Heart left ventricle (tissue), 16 donors: Measurements from ENCODE around the gene WDR48. TPM values are rescaled to one million over a fixed set of nuclear protein-coding genes. Genes with fewer than 3 reads are reported as not detected.

Experiments
- ATAC-seq, 4 donors: fragments of 200-7000 bp; cut with Tn5 transposase; one replicate each; pipeline ENCODE4 v1.9.1; 2020 to 2022; ENCODE audit warnings: moderate library complexity in 4 of 4, mild to moderate bottlenecking in 3 of 4, moderate number of reproducible peaks in 1 of 4
- DNase-seq, 5 donors: peaks; one replicate each; pipeline ENCODE4 v3.0.0-alpha.2; 2020
- H3K27ac ChIP-seq, 12 donors: fragments of 200-600 bp; sonication (generic) in 4 of 12; one replicate each; pipeline versions ENCODE4 v1.5.0 to v1.8.0; 2016 to 2022; ENCODE audit warnings: mild to moderate bottlenecking in 2 of 12
- H3K27me3 ChIP-seq, 9 donors: fragments of 200-600 bp; sonication (generic) in 2 of 9; one replicate each; pipeline versions ENCODE4 v1.5.1 to v1.8.0; 2016 to 2022; ENCODE audit warnings: mild to moderate bottlenecking in 3 of 9
- H3K36me3 ChIP-seq, 9 donors: fragments of 200-600 bp; sonication (generic) in 2 of 9; one replicate each; pipeline versions ENCODE4 v1.5.0 to v1.8.0; 2018 to 2022; ENCODE audit warnings: mild to moderate bottlenecking in 2 of 9
- H3K4me1 ChIP-seq, 12 donors: fragments of 200-600 bp; sonication (generic) in 4 of 12; one replicate each; pipeline versions ENCODE4 v1.5.0 to v1.8.0; 2016 to 2022; ENCODE audit warnings: mild to moderate bottlenecking in 3 of 12
- H3K4me3 ChIP-seq, 12 donors: fragments of 200-600 bp; sonication (generic) in 4 of 12; one replicate each; pipeline versions ENCODE4 v1.5.0 to v1.8.0; 2017 to 2022; ENCODE audit warnings: mild to moderate bottlenecking in 9 of 12, moderate library complexity in 4 of 12
- H3K9me3 ChIP-seq, 12 donors: fragments of 200-600 bp; sonication (generic) in 4 of 12; one replicate each; pipeline versions ENCODE4 v1.5.0 to v1.8.0; 2016 to 2022; ENCODE audit warnings: mild to moderate bottlenecking in 1 of 12
- CTCF ChIP-seq, 12 donors: fragments of 200-600 bp; sonication (generic) in 4 of 12; IDR thresholded peaks; one replicate each; pipeline versions ENCODE4 v1.5.0 to v1.8.0; 2018 to 2022; ENCODE audit warnings: antibody characterized with exemption in 12 of 12, mild to moderate bottlenecking in 5 of 12
- POLR2A ChIP-seq, 2 donors: fragments of 450-650 bp; IDR thresholded peaks; one replicate each; pipeline ENCODE4 v1.6.1; 2017; ENCODE audit warnings: antibody characterized with exemption in 2 of 2, mild to moderate bottlenecking in 2 of 2, moderate library complexity in 2 of 2
- WGBS, 4 donors: extraction: QIAGEN DNeasy Blood & Tissue Kit in 2 of 4; methylation state at CpG; one replicate each; pipeline versions ENCODE4 v1.1.5 to v1.1.7; 2013 to 2018; 5-methylcytosine and 5-hydroxymethylcytosine counted together
- intact Hi-C, 10 donors: fragments of 100-400 bp; cut with DNase I; formaldehyde crosslinking; loops; one replicate each; pipeline versions ENCODE4 v1.11.1 to v1.14.2; 2022
- polyA plus RNA-seq, 2 donors: library from polyadenylated mRNA; stranded (reverse); fragments of 200-250 nt; gene quantifications; one replicate each; pipeline ENCODE4 v1.2.3, GENCODE V29; 2013
- total RNA-seq, 9 donors: library from RNA; depleted of rRNA in 2 of 9; stranded (reverse); fragments of >200 nt in 2 of 9; fragmentation: NEBNext Ultra II Directional in 3 of 9; extraction: Animal tissue kit (Norgen Biotek cat#: 25700) in 3 of 9; gene quantifications; one replicate each; pipeline versions ENCODE4 v1.1.0 to v1.2.4, GENCODE V29; 2016 to 2023
- donor health status: ischemic (EF 13 %, LVEDD 7.1; RV severe dilation, severe dysfunction).
- donor health status: healthy with polysubstance abuse.
- donor health status: DM: no; HTN: yes; CAD: no.
- donor health status: DM: no; HTN: no; CAD: no.
- donor health status: ischemic (EF 25% LVEDD 6.9; RV normal size, moderate dysfunction).
- donor health status: ischemic (EF 25% LVEDD 5.7; RV mildly dilated, moderate dysfunction).
- donor health status: healthy.
- donor health status: DM: yes; HTN: yes; CAD: no.
- donor health status: ischemic (EF 35%, LVEDD 5.7; RV mildly dilated, moderate dysfunction).
- donor health status: nonischemic (EF 11% LVEDD 7.7; RV severe dilation, severe dysfunction).
- donor health status: DM: yes; HTN: yes; CAD: no.
- donor health status: PGD.
- donor health status: ischemic (EF 29% LVEDD 5.4; RV normal size, mild dysfunction).
- donor health status: nonischemic (EF 23%, LVEDD 6.1; RV moderate dilation, normal function).

The WDR48 gene
- total and polyA plus RNA-seq, 11 donors, result 8.0 to 35.4 (median 22.5) TPM

- Histone ChIP-seq H3K27ac (no peak overlapping the region), H3K4me3 (no peak overlapping the region), H3K9me3 (no peaks in the 10 kb centered on the region), H3K36me3 (peaks cover 0 to 81% (median 66%) of the 10 kb centered on the region in 9 donors), H3K27me3 (no peaks in the 10 kb centered on the region), H3K4me1 (peaks cover 0 to 7% (median 0%) of the 10 kb centered on the region in 12 donors)
- ATAC-seq (no peak), DNase-seq (no peak)
- TF ChIP-seq POLR2A (IDR thresholded peaks at IDR 0.05) (no peak), CTCF (IDR thresholded peaks at IDR 0.05) (no peak)
- WGBS, 4 donors, result 36 to 57% (median 41%) methylated on average over 1 of the region's 1 CpG
- intact Hi-C loops, result no loop called here
Measured at GRCh38 chr3:39067286-39067685, 15.5 kb downstream of the WDR48 start.

- intact Hi-C loops, result no loop called here
- peaks cover 0 to 92% (median 79%) of the 10 kb centered on the region in 9 donors for H3K36me3 ChIP-seq
- H3K27me3 ChIP-seq, result no peaks in the 10 kb centered on the region
- no peak for TF ChIP-seq POLR2A (IDR thresholded peaks at IDR 0.05)
- no peak for TF ChIP-seq CTCF (IDR thresholded peaks at IDR 0.05)
- DNase-seq (no peak), ATAC-seq (no peak)
- peaks cover 0 to 4% (median 0%) of the 10 kb centered on the region in 12 donors for H3K4me1 ChIP-seq
- H3K4me3 ChIP-seq, result no peak overlapping the region
- 70 to 79% (median 74%) methylated on average over 3 of the region's 3 CpGs for WGBS, 4 donors
- H3K9me3 ChIP-seq, result no peaks in the 10 kb centered on the region
- no peak overlapping the region for H3K27ac ChIP-seq
Measured at GRCh38 chr3:39068556-39068955, 16.7 kb downstream of the WDR48 start.

GRCh38 chr3:39075910-39076309 is 24.1 kb downstream of the WDR48 start:
- Histone ChIP-seq H3K4me3 (no peak overlapping the region), H3K9me3 (no peaks in the 10 kb centered on the region), H3K27ac (no peak overlapping the region), H3K36me3 (peaks cover 0 to 97% (median 74%) of the 10 kb centered on the region in 9 donors), H3K27me3 (no peaks in the 10 kb centered on the region), H3K4me1 (no peaks in the 10 kb centered on the region)
- intact Hi-C loops, result no loop called here
- no peak for TF ChIP-seq POLR2A (IDR thresholded peaks at IDR 0.05)
- no peak for TF ChIP-seq CTCF (IDR thresholded peaks at IDR 0.05)
- ATAC-seq (no peak), DNase-seq (no peak)
- WGBS, 4 donors, result 95 to 98% (median 96%) methylated on average over 10 of the region's 10 CpGs

- peak in 1 of 12 donors; percentile 9 for TF ChIP-seq CTCF (IDR thresholded peaks at IDR 0.05)
- TF ChIP-seq POLR2A (IDR thresholded peaks at IDR 0.05), result no peak
- peaks cover 0 to 87% (median 69%) of the 10 kb centered on the region in 9 donors for H3K36me3 ChIP-seq
- intact Hi-C loops, result no loop called here
- H3K4me1 ChIP-seq, result no peaks in the 10 kb centered on the region
- DNase-seq, result no peak
- H3K27ac ChIP-seq, result no peak overlapping the region
- no peaks in the 10 kb centered on the region for H3K27me3 ChIP-seq
- H3K4me3 ChIP-seq, result no peak overlapping the region
- H3K9me3 ChIP-seq, result no peaks in the 10 kb centered on the region
- ATAC-seq, result no peak
Measured at GRCh38 chr3:39079530-39079929, 27.7 kb downstream of the WDR48 start.
